H1 (cell line): ENCODE data around the gene TOGARAM1.

Experiments used
- CEBPB ChIP-seq: IDR thresholded peaks from 2 replicates; pipeline ENCODE4 v1.6.1; 2012; ENCODE audit warnings: low read depth, low read length
- CHD2 ChIP-seq: IDR thresholded peaks from 2 replicates; pipeline ENCODE4 v1.6.1; 2012; ENCODE audit warnings: low read length, improper control_type of control experiment
- EGR1 ChIP-seq: IDR thresholded peaks from 2 replicates; pipeline ENCODE4 v1.6.1; 2011; ENCODE audit warnings: low read depth, low read length, borderline replicate concordance
- EZH2 ChIP-seq: fragments of 200-600 bp; sonication (generic); IDR thresholded peaks from 2 replicates; pipeline ENCODE4 v1.7.1; 2012; ENCODE audit warnings: low read depth, mild to moderate bottlenecking, moderate library complexity, low read length, inconsistent platforms; ENCODE audit not compliant: severe bottlenecking
- POLR2A ChIP-seq, 2 experiments: IDR thresholded peaks; 1 replicate in 1 of 2; 2 replicates in 1 of 2; pipeline ENCODE4 v1.6.1; 2011; ENCODE audit warnings: low read depth in 2 of 2, low read length in 2 of 2, mild to moderate bottlenecking in 2 of 2; ENCODE audit errors: control extremely low read depth in 1 of 2
- TAF1 ChIP-seq: IDR thresholded peaks from 2 replicates; pipeline ENCODE4 v1.6.1; 2011; ENCODE audit warnings: mild to moderate bottlenecking, low read depth, low read length
- TBP ChIP-seq: IDR thresholded peaks from 2 replicates; pipeline ENCODE4 v1.6.1; 2011; ENCODE audit warnings: low read depth, low read length, improper control_type of control experiment
- YY1 ChIP-seq: IDR thresholded peaks from 2 replicates; pipeline ENCODE4 v1.6.1; 2011; ENCODE audit warnings: low read depth, mild to moderate bottlenecking, low read length
- ZNF274 ChIP-seq: IDR thresholded peaks from 2 replicates; pipeline ENCODE4 v1.7.0; 2012; ENCODE audit warnings: low read length, borderline replicate concordance; ENCODE audit errors: extremely low read depth
- TF ChIP-seq, protein P1 (sequence below), 3 experiments: IDR thresholded peaks; 1 replicate in 2 of 3; 2 replicates in 1 of 3; pipeline versions ENCODE4 v1.5.1 to v1.6.1; 2011; ENCODE audit warnings: low read length in 3 of 3, mild to moderate bottlenecking in 3 of 3, inconsistent platforms in 2 of 3, low read depth in 1 of 3, moderate library complexity in 1 of 3; ENCODE audit not compliant: insufficient read depth in 1 of 3; ENCODE audit errors: control extremely low read depth in 1 of 3

DNA sequence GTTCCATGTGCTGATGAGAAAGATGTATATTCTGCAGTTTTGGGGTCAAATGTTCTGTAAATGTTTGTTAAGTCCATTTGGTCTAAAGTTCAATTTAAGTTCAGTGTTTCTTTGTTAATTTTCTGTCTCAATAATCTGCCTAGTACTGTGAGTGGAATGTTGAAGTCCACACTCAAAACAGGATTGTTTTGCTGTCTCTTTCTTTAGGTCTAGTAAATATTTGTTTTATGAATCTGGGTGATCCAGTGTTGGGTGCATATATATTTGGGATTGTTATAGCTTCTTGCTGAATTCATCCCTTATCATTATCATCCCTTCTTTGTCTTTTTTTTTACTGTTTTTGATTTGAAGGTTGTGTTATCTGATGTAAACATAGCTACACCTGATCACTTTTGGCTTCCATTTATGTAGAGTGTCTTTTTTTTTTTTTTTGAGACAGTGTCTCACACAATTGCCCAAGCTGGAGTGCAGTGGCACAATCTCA lies 95.9 kb downstream of the TOGARAM1 start:
- TF ChIP-seq POLR2A (IDR thresholded peaks at IDR 0.05; ENCODE audit: control extremely low read depth in 1 of 2, low read depth in 2 of 2, low read length in 2 of 2), result no peak
- TF ChIP-seq CEBPB, result no peak
- TF ChIP-seq TBP, result no peak
- TF ChIP-seq TAF1, result no peak
- TF ChIP-seq YY1, result no peak
- TF ChIP-seq EZH2, result no peak
- TF ChIP-seq, protein P1, sequence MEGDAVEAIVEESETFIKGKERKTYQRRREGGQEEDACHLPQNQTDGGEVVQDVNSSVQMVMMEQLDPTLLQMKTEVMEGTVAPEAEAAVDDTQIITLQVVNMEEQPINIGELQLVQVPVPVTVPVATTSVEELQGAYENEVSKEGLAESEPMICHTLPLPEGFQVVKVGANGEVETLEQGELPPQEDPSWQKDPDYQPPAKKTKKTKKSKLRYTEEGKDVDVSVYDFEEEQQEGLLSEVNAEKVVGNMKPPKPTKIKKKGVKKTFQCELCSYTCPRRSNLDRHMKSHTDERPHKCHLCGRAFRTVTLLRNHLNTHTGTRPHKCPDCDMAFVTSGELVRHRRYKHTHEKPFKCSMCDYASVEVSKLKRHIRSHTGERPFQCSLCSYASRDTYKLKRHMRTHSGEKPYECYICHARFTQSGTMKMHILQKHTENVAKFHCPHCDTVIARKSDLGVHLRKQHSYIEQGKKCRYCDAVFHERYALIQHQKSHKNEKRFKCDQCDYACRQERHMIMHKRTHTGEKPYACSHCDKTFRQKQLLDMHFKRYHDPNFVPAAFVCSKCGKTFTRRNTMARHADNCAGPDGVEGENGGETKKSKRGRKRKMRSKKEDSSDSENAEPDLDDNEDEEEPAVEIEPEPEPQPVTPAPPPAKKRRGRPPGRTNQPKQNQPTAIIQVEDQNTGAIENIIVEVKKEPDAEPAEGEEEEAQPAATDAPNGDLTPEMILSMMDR (IDR thresholded peaks at IDR 0.05; ENCODE audit: control extremely low read depth in 1 of 3, insufficient read depth in 1 of 3, low read depth in 1 of 3, low read length in 3 of 3), result no peak
- no peak for TF ChIP-seq CHD2
- no peak for TF ChIP-seq ZNF274
- TF ChIP-seq EGR1, result no peak
